ENCODE results near the gene APP. TPM values are rescaled to one million over a fixed set of nuclear protein-coding genes. Genes with fewer than 3 reads are reported as not detected.

Gene APP
- total RNA-seq, 2 experiments from 2014 or later = 0.55 TPM; not detected in 1

DNA sequence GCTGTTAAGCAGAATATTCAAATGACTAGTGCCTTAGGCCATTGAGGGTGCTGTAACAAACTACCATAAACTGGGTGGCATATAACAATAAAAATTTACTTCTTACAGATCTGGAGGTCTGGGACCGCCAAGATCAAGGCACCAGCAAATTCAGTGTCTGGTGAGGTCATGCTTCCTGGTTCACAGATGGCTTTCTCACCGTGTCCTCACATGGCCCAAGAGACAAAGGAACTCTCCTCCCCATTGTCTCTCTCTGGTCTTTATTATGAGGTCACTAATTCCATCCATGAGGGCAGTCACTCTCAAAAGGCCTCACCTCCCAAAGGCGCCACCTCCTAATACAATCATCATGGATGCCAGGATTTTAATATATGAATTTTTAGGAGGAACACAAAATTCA is 308.5 kb downstream of the APP start:
- H3K79me2 ChIP-seq (ENCODE audit: insufficient read depth, low read depth, low read length) = no peaks in the 10 kb centered on the region
- H3K4me1 ChIP-seq (ENCODE audit: insufficient read depth, low read length, poor library complexity, severe bottlenecking) = no peaks in the 10 kb centered on the region
- intact Hi-C loops (cut with micrococcal nuclease; ENCODE audit: unreplicated experiment) = loop anchor here (2.0 kb wide), 1 partner anchor 253 kb away; no protein-coding TSS in a partner anchor
- H3K9me3 ChIP-seq (ENCODE audit: low read length) = no peaks in the 10 kb centered on the region
- no peak overlapping the region for H3K27ac ChIP-seq (ENCODE audit: low read depth, low read length, poor library complexity, severe bottlenecking)
- TF ChIP-seq, protein P1, sequence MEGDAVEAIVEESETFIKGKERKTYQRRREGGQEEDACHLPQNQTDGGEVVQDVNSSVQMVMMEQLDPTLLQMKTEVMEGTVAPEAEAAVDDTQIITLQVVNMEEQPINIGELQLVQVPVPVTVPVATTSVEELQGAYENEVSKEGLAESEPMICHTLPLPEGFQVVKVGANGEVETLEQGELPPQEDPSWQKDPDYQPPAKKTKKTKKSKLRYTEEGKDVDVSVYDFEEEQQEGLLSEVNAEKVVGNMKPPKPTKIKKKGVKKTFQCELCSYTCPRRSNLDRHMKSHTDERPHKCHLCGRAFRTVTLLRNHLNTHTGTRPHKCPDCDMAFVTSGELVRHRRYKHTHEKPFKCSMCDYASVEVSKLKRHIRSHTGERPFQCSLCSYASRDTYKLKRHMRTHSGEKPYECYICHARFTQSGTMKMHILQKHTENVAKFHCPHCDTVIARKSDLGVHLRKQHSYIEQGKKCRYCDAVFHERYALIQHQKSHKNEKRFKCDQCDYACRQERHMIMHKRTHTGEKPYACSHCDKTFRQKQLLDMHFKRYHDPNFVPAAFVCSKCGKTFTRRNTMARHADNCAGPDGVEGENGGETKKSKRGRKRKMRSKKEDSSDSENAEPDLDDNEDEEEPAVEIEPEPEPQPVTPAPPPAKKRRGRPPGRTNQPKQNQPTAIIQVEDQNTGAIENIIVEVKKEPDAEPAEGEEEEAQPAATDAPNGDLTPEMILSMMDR (conservative IDR thresholded peaks at IDR 0.05; ENCODE audit: low read length) = no peak
- TF ChIP-seq EZH2phosphoT487 (IDR thresholded peaks at IDR 0.05; ENCODE audit: borderline replicate concordance, low read depth, low read length) = no peak
- ChIA-PET CTCF (ENCODE audit: unreplicated experiment) (no interaction called here), POLR2A (no interaction called here)
- H3K9me2 ChIP-seq (ENCODE audit: insufficient read depth, low read length) = no peaks in the 10 kb centered on the region
- no peaks in the 10 kb centered on the region for H4K20me1 ChIP-seq (ENCODE audit: insufficient read depth, low read length)
- no peak for DNase-seq (ENCODE audit: low spot score)
- H3K4me2 ChIP-seq (ENCODE audit: low read length) = no peak overlapping the region
- H3K36me3 ChIP-seq (ENCODE audit: insufficient read depth, low read length) = no peaks in the 10 kb centered on the region
- BruUV-seq (replicated peaks) = no TSS peak
- no peak overlapping the region for H3K4me3 ChIP-seq (ENCODE audit: low read depth, low read length, poor library complexity, severe bottlenecking)
- no peak overlapping the region for H2AFZ ChIP-seq (ENCODE audit: low read length)

DNA sequence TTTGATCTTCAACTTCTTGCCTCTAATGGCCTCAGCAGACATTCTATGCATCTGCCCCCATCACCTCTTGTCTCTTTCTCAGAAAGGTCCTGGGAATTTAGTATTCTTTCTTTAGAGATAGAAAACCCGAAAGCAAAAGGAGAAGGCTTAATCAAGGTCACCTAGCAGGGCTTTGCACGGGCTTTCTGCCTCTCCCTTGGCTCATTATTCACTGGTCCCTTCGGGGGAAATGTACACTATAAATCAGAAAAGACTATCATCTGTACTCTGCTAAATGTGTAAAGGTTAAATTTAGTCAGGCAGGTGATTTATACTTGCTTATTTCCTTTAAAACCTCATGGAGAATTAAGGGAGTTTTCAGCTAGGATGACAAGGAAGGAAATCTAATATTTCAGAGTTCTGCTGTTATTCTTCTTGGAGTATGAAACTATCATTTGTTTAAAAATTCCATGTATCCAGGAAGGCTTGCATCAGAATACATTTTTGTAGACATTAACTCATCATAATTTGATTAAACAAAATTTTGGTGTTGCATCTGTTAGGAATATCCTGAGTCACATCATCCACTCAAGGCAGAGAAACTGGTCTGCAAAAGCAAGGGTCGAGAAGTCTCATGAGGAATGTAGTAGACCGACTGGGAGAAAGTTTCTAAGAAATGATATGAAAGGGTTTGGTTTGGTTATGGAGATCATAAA is 311.2 kb downstream of the APP start:
- Histone ChIP-seq H3K36me3 (ENCODE audit: insufficient read depth, low read length) (no peaks in the 10 kb centered on the region), H3K4me1 (ENCODE audit: insufficient read depth, low read length, poor library complexity, severe bottlenecking) (no peaks in the 10 kb centered on the region), H3K79me2 (ENCODE audit: insufficient read depth, low read depth, low read length) (no peaks in the 10 kb centered on the region), H2AFZ (ENCODE audit: low read length) (no peak overlapping the region), H3K27ac (ENCODE audit: low read depth, low read length, poor library complexity, severe bottlenecking) (no peak overlapping the region), H3K4me3 (ENCODE audit: low read depth, low read length, poor library complexity, severe bottlenecking) (no peak overlapping the region), H4K20me1 (ENCODE audit: insufficient read depth, low read length) (no peaks in the 10 kb centered on the region), H3K9me3 (ENCODE audit: low read length) (no peaks in the 10 kb centered on the region), H3K9me2 (ENCODE audit: insufficient read depth, low read length) (no peaks in the 10 kb centered on the region), H3K4me2 (ENCODE audit: low read length) (no peak overlapping the region)
- POLR2A ChIA-PET = interaction anchor here (0.8 to 0.9 kb wide), 2 partner anchors 33 to 43 kb away, joined by 3 read pairs; no protein-coding TSS in a partner anchor
- CTCF ChIA-PET (ENCODE audit: unreplicated experiment) = no interaction called here
- no TSS peak for BruUV-seq (replicated peaks)
- intact Hi-C loops (cut with micrococcal nuclease; ENCODE audit: unreplicated experiment) = no loop called here
- DNase-seq (ENCODE audit: low spot score) = no peak
- TF ChIP-seq, protein P1 (conservative IDR thresholded peaks at IDR 0.05; ENCODE audit: low read length) = no peak
- TF ChIP-seq EZH2phosphoT487 (IDR thresholded peaks at IDR 0.05; ENCODE audit: borderline replicate concordance, low read depth, low read length) = no peak

DNA sequence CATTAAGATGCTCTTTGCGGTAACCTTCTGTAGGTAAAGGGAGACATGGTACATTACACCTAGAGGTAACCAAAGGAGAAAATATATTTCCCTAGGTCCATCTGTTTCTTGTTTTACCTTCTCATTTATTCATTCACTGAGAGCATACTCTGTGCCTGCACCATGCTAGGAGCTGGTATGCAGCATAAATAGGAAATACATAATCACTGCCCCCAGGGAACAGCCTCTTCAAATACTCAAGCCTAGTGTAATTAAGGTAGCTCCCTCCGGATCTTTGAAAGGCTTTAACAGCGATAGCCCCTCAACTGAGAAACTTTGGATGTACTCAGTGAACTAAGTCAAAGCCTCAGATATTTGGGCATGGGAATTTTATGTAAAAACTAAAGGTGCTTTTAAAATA is 312.2 kb downstream of the APP start:
- ChIA-PET CTCF (ENCODE audit: unreplicated experiment) (no interaction called here), POLR2A (interaction anchor here (0.8 kb wide), 1 partner anchor 147 kb away, joined by 3 read pairs; no protein-coding TSS in a partner anchor)
- Histone ChIP-seq H3K27ac (ENCODE audit: low read depth, low read length, poor library complexity, severe bottlenecking) (no peak overlapping the region), H3K9me2 (ENCODE audit: insufficient read depth, low read length) (no peaks in the 10 kb centered on the region), H3K4me3 (ENCODE audit: low read depth, low read length, poor library complexity, severe bottlenecking) (no peak overlapping the region), H3K4me1 (ENCODE audit: insufficient read depth, low read length, poor library complexity, severe bottlenecking) (no peaks in the 10 kb centered on the region), H2AFZ (ENCODE audit: low read length) (no peak overlapping the region), H3K36me3 (ENCODE audit: insufficient read depth, low read length) (no peaks in the 10 kb centered on the region), H4K20me1 (ENCODE audit: insufficient read depth, low read length) (no peaks in the 10 kb centered on the region), H3K4me2 (ENCODE audit: low read length) (no peak overlapping the region), H3K79me2 (ENCODE audit: insufficient read depth, low read depth, low read length) (no peaks in the 10 kb centered on the region), H3K9me3 (ENCODE audit: low read length) (no peaks in the 10 kb centered on the region)
- BruUV-seq (replicated peaks) = no TSS peak
- TF ChIP-seq, protein P1 (conservative IDR thresholded peaks at IDR 0.05; ENCODE audit: low read length) = no peak
- TF ChIP-seq EZH2phosphoT487 (IDR thresholded peaks at IDR 0.05; ENCODE audit: borderline replicate concordance, low read depth, low read length) = no peak
- intact Hi-C loops (cut with micrococcal nuclease; ENCODE audit: unreplicated experiment) = no loop called here
- DNase-seq (ENCODE audit: low spot score) = no peak
